B cell (primary cell): ENCODE results near the gene DCAF4. TPM values are rescaled to one million over a fixed set of nuclear protein-coding genes. Genes with fewer than 3 reads are reported as not detected.

Source experiments
- ATAC-seq: fragments of 200-7000 bp; cut with Tn5 transposase; one replicate; pipeline ENCODE4 v1.10.0; 2021; ENCODE audit warnings: low read depth, mild to moderate bottlenecking, moderate number of reproducible peaks, moderate library complexity
- CTCF ChIA-PET: fragments of 350-600 bp; sonication (Branson Sonifier 250); formaldehyde crosslinking; loops from one replicate; lab custom pipeline; 2021; ENCODE audit warnings: antibody characterized with exemption, inconsistent platforms; lab: Charles Lee
- POLR2A ChIA-PET: fragments of 350-600 bp; sonication (Branson Sonifier 250); formaldehyde crosslinking; loops from one replicate; lab custom pipeline; 2021; ENCODE audit warnings: antibody characterized with exemption; lab: Charles Lee
- DNase-seq: peaks from one replicate; pipeline ENCODE4 v3.0.0; 2013
- H2AFZ ChIP-seq: 2 replicates; pipeline ENCODE4 v1.6.1; 2012; ENCODE audit warnings: mild to moderate bottlenecking, low read depth, low read length; ENCODE audit not compliant: insufficient read depth, poor library complexity, severe bottlenecking
- H3K27ac ChIP-seq, 2 donors: 1 replicate in 1 of 2; 2 replicates in 1 of 2; pipeline ENCODE4 v1.5.1; 2012 to 2013; ENCODE audit warnings: low read length in 2 of 2, mild to moderate bottlenecking in 2 of 2, moderate library complexity in 1 of 2
- H3K27me3 ChIP-seq, 4 experiments: fragments of 200-600 bp in 1 of 4; sonication (generic) in 1 of 4; replicated peaks in 1 of 4; 1 replicate in 2 of 4; 2 replicates in 2 of 4; pipeline versions ENCODE4 v1.6.1 to v1.7.0; 2013 to 2016; ENCODE audit warnings: low read length in 3 of 4, mild to moderate bottlenecking in 2 of 4, mixed read lengths in 1 of 4, moderate library complexity in 1 of 4; ENCODE audit not compliant: insufficient read depth in 4 of 4, control insufficient read depth in 3 of 4; ENCODE audit errors: control extremely low read depth in 1 of 4
- H3K36me3 ChIP-seq, 2 experiments: replicated peaks in 1 of 2; 1 replicate in 1 of 2; 2 replicates in 1 of 2; pipeline versions ENCODE4 v1.6.1 to v1.7.1; 2013; ENCODE audit warnings: low read length in 1 of 2; ENCODE audit not compliant: insufficient read depth in 2 of 2, control insufficient read depth in 1 of 2; ENCODE audit errors: control extremely low read depth in 1 of 2, extremely low read depth in 1 of 2
- H3K4me1 ChIP-seq, 2 donors: fragments of 200-600 bp in 1 of 2; sonication (generic) in 1 of 2; 1 replicate in 1 of 2; 2 replicates in 1 of 2; pipeline versions ENCODE4 v1.5.1 to v1.6.1; 2013 to 2017; ENCODE audit warnings: low read length in 2 of 2; ENCODE audit not compliant: control insufficient read depth in 2 of 2, insufficient read depth in 2 of 2
- H3K4me2 ChIP-seq: replicated peaks from 2 replicates; pipeline ENCODE3; 2012; ENCODE audit warnings: mild to moderate bottlenecking, low read depth, low read length; ENCODE audit not compliant: poor library complexity, severe bottlenecking
- H3K4me3 ChIP-seq, 5 experiments: fragments of 200-600 bp in 1 of 5; sonication (generic) in 1 of 5; 1 replicate in 3 of 5; 2 replicates in 2 of 5; pipeline versions ENCODE4 v1.5.1 to v1.7.0; 2011 to 2016; ENCODE audit warnings: low read length in 4 of 5, mild to moderate bottlenecking in 4 of 5, low read depth in 2 of 5, control low read depth in 1 of 5, moderate library complexity in 1 of 5; ENCODE audit not compliant: insufficient read depth in 1 of 5; ENCODE audit errors: control extremely low read depth in 1 of 5, extremely low read depth in 1 of 5
- H3K79me2 ChIP-seq: fragments of 200-600 bp; sonication (generic); one replicate; pipeline ENCODE4 v1.6.0; 2016; ENCODE audit warnings: low read length; ENCODE audit not compliant: control insufficient read depth, insufficient read depth
- H3K9ac ChIP-seq: fragments of 200-600 bp; sonication (generic); 2 replicates; pipeline ENCODE4 v1.6.1; 2017; ENCODE audit warnings: mild to moderate bottlenecking, low read length, moderate library complexity
- H3K9me3 ChIP-seq, 3 donors: one replicate each; pipeline versions ENCODE4 v1.6.1 to v1.7.1; 2013; ENCODE audit warnings: low read length in 2 of 3; ENCODE audit not compliant: control insufficient read depth in 2 of 3, insufficient read depth in 1 of 3; ENCODE audit errors: control extremely low read depth in 1 of 3
- H4K20me1 ChIP-seq: 2 replicates; pipeline ENCODE4 v1.6.0; 2012; ENCODE audit warnings: mild to moderate bottlenecking, low read length; ENCODE audit not compliant: insufficient read depth, control insufficient read depth, poor library complexity, severe bottlenecking
- H3K27ac Mint-ChIP-seq: one replicate; pipeline ENCODE4 v1.8.0; 2021; ENCODE audit warnings: mixed read lengths
- H3K27me3 Mint-ChIP-seq: one replicate; pipeline ENCODE4 v1.8.0; 2021; ENCODE audit warnings: mixed read lengths
- H3K4me1 Mint-ChIP-seq: one replicate; pipeline ENCODE4 v1.8.0; 2021; ENCODE audit warnings: mixed read lengths
- H3K4me3 Mint-ChIP-seq: one replicate; pipeline ENCODE4 v1.8.0; 2021; ENCODE audit warnings: mixed read lengths
- H3K9me3 Mint-ChIP-seq: one replicate; pipeline ENCODE4 v1.8.0; 2022; ENCODE audit warnings: mixed read lengths; ENCODE audit not compliant: insufficient read depth
- CTCF ChIP-seq: fragments of 200-600 bp; IDR thresholded peaks from one replicate; pipeline ENCODE4 v1.8.0; 2022; ENCODE audit warnings: antibody characterized with exemption, mild to moderate bottlenecking
- EZH2 ChIP-seq: IDR thresholded peaks from 2 replicates; pipeline ENCODE4 v1.6.1; 2012; ENCODE audit warnings: borderline replicate concordance, low read depth, mild to moderate bottlenecking, moderate library complexity, low read length; ENCODE audit not compliant: insufficient read depth, poor library complexity, severe bottlenecking
- WGBS: methylation state at CpG from one replicate; pipeline ENCODE4 v1.1.5; 2013; ENCODE audit warnings: missing lambda C conversion rate; ENCODE audit not compliant: insufficient coverage; 5-methylcytosine and 5-hydroxymethylcytosine counted together
- intact Hi-C: fragments of 100-400 bp; cut with micrococcal nuclease; formaldehyde crosslinking; loops from one replicate; pipeline ENCODE4 v1.10.0; 2022
- polyA plus RNA-seq: library from polyadenylated mRNA; depleted of rRNA; stranded (reverse); fragments of >200 nt; gene quantifications from 2 replicates; pipeline ENCODE4 v1.2.3, GENCODE V29; 2012
- total RNA-seq, 2 donors: library from RNA; stranded (reverse); fragments of 120-200 nt in 1 of 2; gene quantifications; 1 replicate in 1 of 2; 2 replicates in 1 of 2; pipeline versions ENCODE4 v1.2.3 to v1.2.4, GENCODE V29; 2013 to 2022

Gene DCAF4
- total and polyA plus RNA-seq, 2 donors (not counting 1 experiment from before 2014, with no cell fraction given): 35.3 to 54.6 TPM

GRCh38 chr14:72920008-72920407 lies 6.3 kb upstream of the DCAF4 start:
- Histone ChIP-seq H3K27ac (no peak overlapping the region), H4K20me1 (no peaks in the 10 kb centered on the region), H3K4me1 (no peaks in the 10 kb centered on the region), H3K36me3 (no peaks in the 10 kb centered on the region), H3K9me3 (no peaks in the 10 kb centered on the region), H3K4me3 (no peak overlapping the region), H3K9ac (no peak overlapping the region), H3K79me2 (no peaks in the 10 kb centered on the region), H3K4me2 (no peak overlapping the region), H2AFZ (no peak overlapping the region), H3K27me3 (peaks cover 0 to 15% (median 4%) of the 10 kb centered on the region in 4 experiments)
- Mint-ChIP-seq H3K9me3 (no peaks in the 10 kb centered on the region), H3K27ac (no peak overlapping the region), H3K27me3 (peaks cover 25% of the 10 kb centered on the region), H3K4me1 (no peaks in the 10 kb centered on the region), H3K4me3 (no peak overlapping the region)
- intact Hi-C loops: no loop called here
- ATAC-seq (no peak), DNase-seq (no peak)
- TF ChIP-seq EZH2 (no peak), CTCF (no peak)
- WGBS: 50% methylated on average over 1 of the region's 2 CpGs
- POLR2A ChIA-PET: no interaction called here
- CTCF ChIA-PET: interaction anchor here (0.6 to 1.6 kb wide), 3 partner anchors 14 to 406 kb away, joined by 3 to 4 read pairs (median 4); no protein-coding TSS in a partner anchor

GRCh38 chr14:72921396-72921795 lies 4.9 kb upstream of the DCAF4 start:
- H3K79me2 ChIP-seq: no peaks in the 10 kb centered on the region
- peaks cover 0 to 15% (median 4%) of the 10 kb centered on the region in 4 experiments for H3K27me3 ChIP-seq
- H3K4me3 Mint-ChIP-seq: no peak overlapping the region
- TF ChIP-seq EZH2: no peak
- no peak for TF ChIP-seq CTCF
- H3K9ac ChIP-seq: no peak overlapping the region
- peaks cover 4 to 8% of the 10 kb centered on the region in 2 donors for H3K4me1 ChIP-seq
- peaks cover 25% of the 10 kb centered on the region for H3K27me3 Mint-ChIP-seq
- H4K20me1 ChIP-seq: no peaks in the 10 kb centered on the region
- ATAC-seq (no peak), DNase-seq (no peak)
- POLR2A ChIA-PET: no interaction called here
- no peak overlapping the region for H2AFZ ChIP-seq
- H3K4me1 Mint-ChIP-seq: peaks cover 8% of the 10 kb centered on the region
- no peak overlapping the region for H3K27ac ChIP-seq
- CTCF ChIA-PET: no interaction called here
- H3K27ac Mint-ChIP-seq: no peak overlapping the region
- intact Hi-C loops: no loop called here
- H3K36me3 ChIP-seq: no peaks in the 10 kb centered on the region
- no peak overlapping the region for H3K4me2 ChIP-seq
- H3K9me3 Mint-ChIP-seq: no peaks in the 10 kb centered on the region
- no peak overlapping the region for H3K4me3 ChIP-seq
- no peaks in the 10 kb centered on the region for H3K9me3 ChIP-seq
